Activated CD4-positive, alpha-beta T cell treated with anti-CD3 and anti-CD28 coated beads, Interleukin-2, Interleukin-6, amounts not matched to agents 100 ng/mL and 50 ng/mL, durations not matched to agents 16 hours and 8 hours (primary cell): Measurements from ENCODE around the gene METTL9.
"Not testable (repeated sequence)": the region's sequence is repeated elsewhere in the genome, so short reads cannot be mapped to it uniquely, and the experiment has no call there.

Source experiments
- DNase-seq: peaks from one replicate; pipeline ENCODE4 v3.0.0-alpha.2; 2020

METTL9 gene

DNA sequence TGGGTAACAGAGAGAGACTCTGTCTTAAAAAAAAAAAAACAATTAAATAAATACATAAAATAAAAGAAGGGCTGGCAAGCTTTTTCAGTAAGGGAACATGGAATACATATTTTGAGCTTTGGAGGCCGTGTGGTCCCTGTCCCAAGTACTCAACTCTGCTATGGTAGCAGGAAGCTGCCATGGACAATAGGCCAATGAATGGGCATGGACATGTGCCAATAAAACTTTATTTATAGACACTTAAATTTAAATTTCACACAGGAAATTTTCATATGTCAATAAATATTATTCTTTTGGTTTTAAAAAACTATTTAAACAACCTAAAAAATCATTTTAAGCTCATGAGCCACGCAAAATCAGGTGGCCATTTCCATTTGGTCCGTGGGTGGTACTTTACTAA is 68.2 kb downstream of the METTL9 start:
- no peak for DNase-seq

DNA sequence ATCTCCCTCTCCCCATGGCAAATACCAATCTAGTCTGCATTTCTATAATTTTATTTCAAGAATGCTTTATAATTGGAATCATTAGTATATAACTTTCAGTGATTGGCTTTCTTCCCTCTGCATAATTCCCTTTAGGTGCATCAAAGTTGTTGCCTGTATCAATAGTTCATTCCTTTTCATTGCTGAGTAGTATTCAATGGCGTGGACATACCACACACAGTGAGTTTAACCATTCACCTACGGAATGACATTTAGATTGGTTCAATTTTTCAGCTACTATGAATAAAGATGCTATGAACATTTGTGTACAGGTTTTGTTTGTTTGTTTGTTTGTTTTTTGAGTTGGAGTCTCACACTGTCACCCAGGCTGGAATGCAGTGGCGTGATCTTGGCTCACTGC is 74.1 kb downstream of the METTL9 start:
- no peak for DNase-seq

DNA sequence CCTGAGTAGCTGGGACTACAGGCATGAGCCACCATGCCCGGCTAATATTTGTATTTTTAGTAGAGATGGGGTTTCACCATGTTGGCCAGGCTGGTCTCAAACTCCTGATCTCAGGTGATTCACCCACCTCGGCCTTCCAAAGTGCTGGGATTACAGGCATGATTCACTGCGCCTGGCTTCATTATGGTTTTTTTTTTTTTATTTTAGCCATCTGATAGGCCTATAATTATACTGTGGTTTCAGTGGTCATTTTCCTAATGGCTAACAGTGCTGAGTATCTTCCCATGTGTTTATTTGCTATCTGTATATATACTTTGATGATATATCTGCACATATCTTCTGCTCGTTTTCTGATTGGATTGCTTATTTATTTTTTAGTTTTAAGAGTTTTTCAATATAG is 75.1 kb downstream of the METTL9 start:
- not testable (repeated sequence) for DNase-seq

DNA sequence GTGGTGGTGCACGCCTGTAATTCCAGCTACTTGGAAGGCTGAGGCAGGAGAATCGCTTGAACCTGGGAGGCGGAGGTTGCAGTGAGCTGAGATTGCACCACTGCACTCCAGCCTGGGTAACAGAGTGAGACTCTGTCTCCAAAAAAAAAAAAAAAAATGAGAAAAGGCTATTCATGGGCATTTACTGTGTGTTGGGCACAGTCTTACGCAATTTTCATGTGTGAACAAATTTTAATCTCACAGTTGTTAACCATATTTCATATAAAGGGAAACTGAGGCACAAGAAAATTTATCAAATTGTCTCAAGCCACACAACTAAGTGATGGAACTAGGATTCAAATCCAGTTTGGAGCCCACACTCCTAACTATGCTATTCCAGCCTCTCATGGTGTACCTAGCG is 81.3 kb downstream of the METTL9 start:
- not testable (repeated sequence) for DNase-seq

DNA sequence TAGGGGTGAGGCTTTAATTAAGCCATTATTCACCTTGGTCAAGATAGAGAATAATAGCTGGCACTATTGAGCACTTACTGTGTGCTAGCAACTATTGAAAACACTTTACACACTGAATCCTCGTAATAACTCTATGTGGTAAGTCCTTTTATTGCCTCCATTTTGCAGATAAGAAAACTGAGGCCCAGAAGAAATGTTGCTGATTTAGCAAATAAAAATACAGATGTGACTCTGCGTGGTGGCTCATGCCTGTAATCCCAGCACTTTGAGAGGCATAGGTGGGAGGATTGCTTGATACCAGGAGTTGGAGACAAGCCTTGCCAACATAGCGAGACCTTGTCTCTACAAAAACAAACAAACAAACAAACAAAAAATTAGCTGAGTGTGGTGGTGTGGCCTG is 83.8 kb downstream of the METTL9 start:
- DNase-seq, result no peak

DNA sequence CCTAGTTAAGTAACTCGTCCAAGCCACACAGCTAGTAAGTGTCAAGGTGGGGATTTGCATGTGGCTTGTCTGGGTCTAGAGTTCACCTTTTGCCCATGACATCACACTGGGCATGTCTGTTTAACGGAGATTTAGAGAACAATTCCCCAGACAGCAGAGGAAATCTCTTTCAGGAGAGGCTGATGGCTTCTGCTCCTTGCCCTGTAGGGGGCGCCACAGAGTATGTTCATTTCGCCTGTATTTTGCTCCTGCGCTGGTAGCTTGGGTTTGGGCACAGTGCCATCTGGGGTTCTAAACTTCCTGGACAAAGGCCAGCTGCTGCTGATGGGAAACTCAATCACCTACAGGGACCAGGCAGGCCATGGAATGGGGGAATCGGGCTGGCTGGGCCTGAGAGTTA is 84.8 kb downstream of the METTL9 start:
- peak; percentile 37 for DNase-seq

DNA sequence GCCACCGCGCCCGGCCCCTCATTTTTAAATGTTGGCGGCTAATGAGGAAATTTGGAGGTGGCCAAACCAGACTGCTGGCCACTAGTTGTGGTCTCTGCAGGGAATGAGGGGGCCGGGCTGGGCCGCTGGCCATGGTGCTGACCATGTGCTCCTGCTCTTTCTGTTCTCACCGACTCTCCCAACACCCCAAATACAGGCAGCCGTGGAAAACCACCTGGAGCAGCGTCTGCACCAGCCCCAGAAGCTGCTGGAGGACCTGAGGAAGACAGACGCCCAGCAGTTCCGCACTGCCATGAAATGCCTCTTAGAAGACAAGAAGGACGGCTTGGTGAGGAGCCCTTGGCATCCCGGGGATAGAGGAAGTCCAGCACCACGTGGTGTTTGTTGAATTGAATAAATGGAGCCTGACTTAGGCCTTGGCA is 85.7 kb downstream of the METTL9 start:
- no peak for DNase-seq

DNA sequence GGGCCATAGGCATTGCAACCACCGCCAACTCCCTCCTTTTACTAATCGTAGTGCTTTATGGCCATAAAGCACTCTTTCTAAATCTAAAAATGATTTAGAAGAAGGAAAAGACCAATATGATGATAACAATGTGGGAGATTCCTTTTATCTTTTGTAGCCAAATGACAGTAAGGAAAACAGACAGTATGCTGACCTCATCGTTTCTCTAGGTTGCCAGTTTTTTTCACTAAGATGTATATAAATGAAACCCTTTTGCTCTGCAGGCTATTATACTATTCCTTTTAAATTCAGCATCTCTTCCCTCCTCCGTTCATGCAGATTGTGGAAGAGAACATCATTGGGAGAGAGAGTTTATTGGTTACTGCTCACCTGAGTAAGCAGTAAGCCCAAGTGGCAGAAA is 89.7 kb downstream of the METTL9 start:
- DNase-seq, result no peak

DNA sequence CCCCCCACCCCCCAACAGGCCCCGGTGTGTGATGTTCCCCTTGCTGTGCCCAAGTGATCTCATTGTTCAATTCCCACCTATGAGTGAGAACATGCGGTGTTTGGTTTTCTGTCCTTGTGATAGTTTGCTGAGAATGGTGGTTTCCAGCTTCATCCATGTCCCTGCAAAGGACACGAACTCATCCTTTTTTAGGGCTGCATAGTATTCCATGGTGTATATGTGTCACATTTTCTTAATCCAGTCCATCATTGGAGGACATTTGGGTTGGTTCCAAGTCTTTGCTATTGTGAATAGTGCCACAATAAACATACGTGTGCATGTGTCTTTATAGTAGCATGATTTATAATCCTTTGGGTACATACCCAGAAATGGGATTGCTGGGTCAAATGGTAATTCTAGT is 91.6 kb downstream of the METTL9 start:
- not testable (repeated sequence) for DNase-seq

DNA sequence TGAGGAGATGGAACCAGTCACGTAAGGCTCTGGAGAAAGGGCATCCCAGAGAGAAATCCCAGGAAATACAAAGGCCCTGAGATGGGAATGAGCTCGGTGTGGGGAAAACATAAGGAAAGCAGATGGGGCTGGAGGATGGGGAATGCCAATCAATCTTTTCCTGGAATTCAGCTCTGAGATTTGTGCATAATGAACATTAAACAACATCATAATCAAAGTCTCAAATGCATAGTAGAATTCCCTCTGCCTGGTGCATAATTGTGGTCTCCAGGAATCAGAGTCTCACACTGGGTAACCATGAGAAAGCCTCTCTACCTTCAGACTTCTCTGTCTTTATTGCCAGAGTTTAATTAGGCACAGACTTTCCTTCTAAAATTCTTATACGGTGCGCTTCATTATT is 95.2 kb downstream of the METTL9 start:
- no peak for DNase-seq

DNA sequence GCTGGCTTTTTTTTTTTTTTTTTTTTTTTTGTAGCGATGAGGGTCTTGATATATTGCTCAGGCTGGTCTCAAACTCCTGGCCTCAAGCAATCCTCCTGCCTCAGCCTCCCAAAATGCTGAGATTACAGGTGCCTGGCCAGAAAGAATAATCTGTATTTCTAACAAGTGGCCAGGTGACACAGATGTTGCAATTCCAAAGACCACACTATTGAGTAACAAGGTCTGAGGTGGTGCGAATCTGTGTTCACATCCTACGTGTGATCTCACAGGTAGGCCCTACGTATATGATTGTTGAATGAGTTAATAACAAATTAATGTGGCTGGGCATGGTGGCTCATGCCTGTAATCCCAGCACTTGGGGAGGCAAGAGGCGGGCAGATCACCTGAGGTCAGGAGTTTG is 97.7 kb downstream of the METTL9 start:
- no peak for DNase-seq

DNA sequence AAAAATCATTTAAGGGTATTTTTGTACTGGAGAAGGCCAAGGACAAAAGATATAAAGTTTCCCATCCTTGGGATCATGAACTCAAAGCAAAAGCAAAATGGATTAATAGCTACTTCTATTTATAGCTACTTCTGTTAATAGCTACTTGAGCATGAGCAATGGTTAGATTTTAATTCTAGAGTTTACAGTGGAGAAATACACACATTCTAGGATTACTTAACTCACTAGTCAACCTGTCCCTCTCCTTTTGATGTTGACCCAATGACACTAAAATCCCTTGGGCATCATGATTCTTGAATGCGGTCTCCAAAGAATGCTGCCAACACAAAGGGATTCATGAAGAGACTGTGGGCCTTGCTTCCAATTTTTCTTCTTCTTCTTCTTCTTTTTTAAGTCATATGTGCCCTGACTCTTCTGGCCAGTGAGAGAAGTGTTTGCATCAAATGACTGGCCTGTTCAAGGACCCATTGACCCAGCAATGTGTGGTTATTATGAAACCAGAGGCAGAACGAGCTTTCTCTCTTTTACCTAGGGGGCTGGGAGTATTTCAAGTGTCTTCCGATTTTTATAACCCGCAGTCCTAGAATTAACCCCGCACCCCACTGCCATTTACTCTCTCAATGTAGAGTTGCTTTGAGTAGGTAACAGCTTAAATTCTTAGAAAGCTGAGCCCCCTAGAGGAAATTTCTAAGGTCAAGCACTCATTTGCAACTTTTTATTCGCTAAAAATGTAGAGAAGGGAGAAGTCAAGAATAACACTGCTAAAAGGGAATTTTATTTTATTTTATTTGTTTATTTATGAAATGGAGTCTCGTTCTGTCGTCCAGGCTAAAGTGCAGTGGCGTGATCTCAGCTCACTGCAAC is 99.0 kb downstream of the METTL9 start:
- no peak for DNase-seq

DNA sequence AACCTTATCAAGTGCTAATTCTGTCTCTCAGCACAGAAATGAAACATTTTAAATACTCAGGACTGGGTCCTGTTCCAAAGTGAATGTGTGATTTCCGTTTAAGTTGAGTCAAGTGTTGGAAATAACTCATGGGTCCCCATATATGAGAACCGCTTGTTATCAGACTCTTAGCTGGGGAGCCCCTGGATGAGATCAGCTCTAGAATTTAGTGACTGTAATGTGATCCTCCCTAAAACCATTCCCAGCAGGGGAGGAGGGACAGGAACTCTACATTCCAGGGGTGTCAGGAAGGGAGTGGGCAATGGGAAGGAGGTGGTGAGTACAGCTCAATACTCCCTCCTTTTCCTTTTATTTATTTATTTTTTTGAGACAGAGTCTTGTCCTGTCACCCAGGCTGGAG is 101.9 kb downstream of the METTL9 start:
- no peak for DNase-seq

DNA sequence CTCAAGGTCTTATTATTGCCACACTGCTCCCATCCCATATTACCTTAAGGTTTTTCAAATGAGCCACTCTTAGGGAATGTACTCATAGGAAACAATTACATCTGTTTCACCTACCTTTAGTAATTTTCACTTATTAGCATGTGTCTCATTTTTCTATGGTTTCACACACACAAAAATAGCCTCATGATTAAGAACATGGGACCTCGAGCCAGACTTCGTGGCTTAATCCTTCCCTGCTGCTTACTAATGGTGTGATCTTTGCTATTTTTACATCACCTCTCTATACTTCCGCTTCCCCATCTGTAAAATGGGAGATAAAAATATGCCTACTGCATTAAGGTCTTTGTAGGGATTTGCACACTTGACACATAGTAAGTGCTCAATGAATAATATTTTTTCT is 102.9 kb downstream of the METTL9 start:
- no peak for DNase-seq

DNA sequence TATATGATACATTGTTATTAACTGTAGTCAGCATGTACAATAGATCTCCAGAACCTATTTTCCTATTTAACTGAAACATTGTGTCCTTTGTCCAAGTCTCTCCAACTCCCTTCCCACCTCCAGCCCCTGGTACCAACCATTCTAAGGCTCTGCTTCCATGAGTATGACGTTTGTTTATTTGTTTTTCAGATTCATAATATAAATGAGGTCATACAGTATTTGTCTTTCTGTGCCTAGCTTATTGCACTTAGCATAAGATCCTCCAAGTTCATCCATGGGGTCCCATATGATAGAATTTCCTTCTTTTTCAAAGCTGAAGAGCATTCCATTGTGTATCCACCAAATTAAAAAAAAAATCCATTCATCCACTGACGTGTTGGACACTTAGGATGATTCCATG is 103.8 kb downstream of the METTL9 start:
- DNase-seq, result no peak

DNA sequence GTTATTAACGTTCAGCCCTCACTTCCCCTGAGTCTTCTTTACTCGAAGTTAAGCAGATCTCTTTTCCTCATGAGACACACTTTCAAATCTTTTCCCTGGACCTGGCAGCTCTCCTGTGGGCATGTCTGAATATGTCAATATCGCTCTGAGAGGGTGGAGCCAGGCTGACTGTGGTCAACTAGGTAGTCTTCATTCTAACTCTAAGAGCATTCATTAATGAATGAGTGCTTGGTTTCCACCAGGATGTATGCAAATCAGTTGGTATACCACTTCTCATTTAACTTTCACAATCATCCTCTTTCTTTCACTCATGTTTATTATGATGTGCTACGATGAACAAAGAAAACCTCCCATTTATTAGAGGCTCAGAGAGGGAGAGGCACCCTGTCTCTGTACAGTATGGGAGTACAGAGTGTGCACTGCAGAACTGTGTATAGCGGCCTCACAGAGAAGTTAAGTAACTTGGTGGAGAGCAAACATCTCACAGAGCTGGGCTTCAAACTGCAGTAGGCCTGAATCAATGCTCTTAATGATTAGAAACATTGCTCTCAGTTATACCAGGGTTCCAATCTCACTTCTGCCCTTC is 104.3 kb downstream of the METTL9 start:
- no peak for DNase-seq

DNA sequence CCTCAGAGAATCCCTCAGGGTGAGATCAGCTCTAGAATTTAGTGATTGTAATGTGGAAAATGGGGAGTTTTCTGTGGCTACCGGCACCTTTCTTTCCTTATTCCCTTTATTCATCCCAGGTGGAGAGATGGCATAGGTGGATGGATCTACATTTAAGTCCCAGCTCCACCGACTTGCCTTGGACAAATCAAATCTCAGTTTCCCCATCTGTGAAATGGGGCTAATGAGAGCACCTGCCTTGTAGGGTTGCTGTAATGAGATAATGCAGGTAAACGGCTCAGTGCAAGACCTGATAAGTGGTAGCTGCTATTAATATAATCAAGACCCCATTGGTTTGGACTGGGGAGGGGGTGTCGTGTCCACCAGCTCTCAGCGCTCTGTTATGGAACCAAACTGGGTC is 104.9 kb downstream of the METTL9 start:
- no peak for DNase-seq

DNA sequence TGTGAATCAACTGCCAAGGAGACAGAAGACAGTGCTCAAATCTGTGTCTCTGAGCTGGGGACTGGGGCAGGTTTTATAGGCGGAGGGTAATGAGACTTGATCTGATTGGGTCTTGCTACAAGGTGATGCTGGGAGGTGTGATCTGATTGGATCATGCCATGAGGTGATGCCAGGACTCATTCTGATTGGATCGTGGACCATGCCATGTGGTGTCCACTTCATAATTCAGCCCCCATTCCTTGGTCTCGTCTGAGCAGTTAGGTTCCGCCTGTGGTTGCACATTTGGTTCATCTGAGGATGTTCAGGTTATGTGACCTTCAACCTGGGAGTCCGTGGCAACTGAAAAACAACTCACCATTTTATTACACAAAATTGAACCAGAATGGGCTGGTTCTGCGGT is 105.4 kb downstream of the METTL9 start:
- no peak for DNase-seq
